H9 (cell line): Measurements from ENCODE around the gene USP34. TPM values are rescaled to one million over a fixed set of nuclear protein-coding genes. Genes with fewer than 3 reads are reported as not detected.

ENCODE experiments used
- DNase-seq: peaks from one replicate; pipeline ENCODE4 v3.0.0-alpha.2; 2017
- H2AFZ ChIP-seq: one replicate; pipeline ENCODE4 v1.6.1; 2013; ENCODE audit warnings: mild to moderate bottlenecking, low read length, control low read depth, moderate library complexity
- H2AK5ac ChIP-seq: 2 replicates; pipeline ENCODE4 v1.6.1; 2013; ENCODE audit warnings: low read length, control low read depth, mixed read lengths; ENCODE audit not compliant: insufficient read length
- H2BK120ac ChIP-seq: one replicate; pipeline ENCODE4 v1.6.1; 2013; ENCODE audit warnings: low read depth, mild to moderate bottlenecking, low read length, control low read depth, inconsistent platforms; ENCODE audit not compliant: poor library complexity, severe bottlenecking
- H2BK12ac ChIP-seq: 2 replicates; pipeline ENCODE4 v1.6.1; 2013; ENCODE audit warnings: low read length, control low read depth, mixed read lengths, low read depth; ENCODE audit not compliant: insufficient read length
- H2BK15ac ChIP-seq: 2 replicates; pipeline ENCODE4 v1.6.1; 2013; ENCODE audit warnings: low read depth, low read length, control low read depth
- H2BK20ac ChIP-seq: one replicate; pipeline ENCODE4 v1.6.1; 2013; ENCODE audit warnings: low read depth, mild to moderate bottlenecking, low read length, control low read depth, inconsistent platforms; ENCODE audit not compliant: poor library complexity, severe bottlenecking
- H2BK5ac ChIP-seq: 2 replicates; pipeline ENCODE4 v1.6.1; 2013; ENCODE audit warnings: low read length, control low read depth, mixed read lengths; ENCODE audit not compliant: insufficient read length
- H3K14ac ChIP-seq: 2 replicates; pipeline ENCODE4 v1.6.1; 2013; ENCODE audit warnings: low read length, control low read depth; ENCODE audit not compliant: insufficient read depth
- H3K18ac ChIP-seq: 2 replicates; pipeline ENCODE4 v1.6.1; 2013; ENCODE audit warnings: low read depth, mild to moderate bottlenecking, mixed read lengths, low read length, control low read depth; ENCODE audit not compliant: insufficient read length
- H3K23ac ChIP-seq: 2 replicates; pipeline ENCODE4 v1.6.1; 2013; ENCODE audit warnings: low read length, control low read depth, mixed read lengths, low read depth; ENCODE audit not compliant: insufficient read length
- H3K23me2 ChIP-seq: 2 replicates; pipeline ENCODE4 v1.6.1; 2013; ENCODE audit warnings: low read depth, mild to moderate bottlenecking, mixed read lengths, low read length, control low read depth; ENCODE audit not compliant: insufficient read length, poor library complexity, severe bottlenecking
- H3K27ac ChIP-seq: 2 replicates; pipeline ENCODE4 v1.5.1; 2013; ENCODE audit warnings: low read length, control low read depth, mixed read lengths, low read depth; ENCODE audit not compliant: insufficient read length
- H3K27me3 ChIP-seq: 2 replicates; pipeline ENCODE4 v1.6.1; 2013; ENCODE audit warnings: low read length, control low read depth, inconsistent platforms; ENCODE audit not compliant: insufficient read depth
- H3K4ac ChIP-seq: 2 replicates; pipeline ENCODE4 v1.6.1; 2013; ENCODE audit warnings: low read depth, mild to moderate bottlenecking, control low read depth, inconsistent platforms, low read length, moderate library complexity
- H3K4me1 ChIP-seq: 2 replicates; pipeline ENCODE4 v1.6.1; 2013; ENCODE audit warnings: low read length, control low read depth, inconsistent platforms; ENCODE audit not compliant: insufficient read depth
- H3K4me2 ChIP-seq: 2 replicates; pipeline ENCODE4 v1.6.1; 2013; ENCODE audit warnings: low read length, control low read depth, mixed read lengths; ENCODE audit not compliant: insufficient read length, insufficient read depth
- H3K56ac ChIP-seq: 2 replicates; pipeline ENCODE4 v1.6.1; 2013; ENCODE audit warnings: low read depth, mild to moderate bottlenecking, mixed read lengths, low read length, control low read depth; ENCODE audit not compliant: insufficient read length
- H3K79me1 ChIP-seq: 2 replicates; pipeline ENCODE4 v1.6.1; 2013; ENCODE audit warnings: low read depth, mild to moderate bottlenecking, moderate library complexity, low read length, control low read depth, inconsistent platforms; ENCODE audit not compliant: insufficient read depth, poor library complexity, severe bottlenecking
- H3K79me2 ChIP-seq: 2 replicates; pipeline ENCODE4 v1.6.1; 2013; ENCODE audit warnings: low read length, control low read depth, inconsistent platforms; ENCODE audit not compliant: insufficient read depth
- H3K9ac ChIP-seq: 2 replicates; pipeline ENCODE4 v1.6.1; 2013; ENCODE audit warnings: low read length, control low read depth, mixed read lengths; ENCODE audit not compliant: insufficient read length; ENCODE audit errors: extremely low read depth
- H3K9me3 ChIP-seq: one replicate; pipeline ENCODE4 v1.6.1; 2013; ENCODE audit warnings: low read depth, low read length, inconsistent platforms; ENCODE audit not compliant: control insufficient read depth
- H3T11ph ChIP-seq: one replicate; pipeline ENCODE4 v1.6.1; 2013; ENCODE audit warnings: mild to moderate bottlenecking, low read length, control low read depth, inconsistent platforms
- H4K20me1 ChIP-seq: one replicate; pipeline ENCODE4 v1.6.1; 2013; ENCODE audit not compliant: control insufficient read depth, insufficient read length, insufficient read depth
- H4K5ac ChIP-seq: 2 replicates; pipeline ENCODE4 v1.6.1; 2013; ENCODE audit warnings: low read depth, mild to moderate bottlenecking, mixed read lengths, low read length, control low read depth; ENCODE audit not compliant: insufficient read length
- H4K8ac ChIP-seq: replicated peaks from 2 replicates; pipeline ENCODE4 v1.6.1; 2013; ENCODE audit warnings: low read length, control low read depth, mixed read lengths, low read depth; ENCODE audit not compliant: insufficient read length
- H4K91ac ChIP-seq: 2 replicates; pipeline ENCODE4 v1.6.1; 2013; ENCODE audit warnings: low read depth, mild to moderate bottlenecking, moderate library complexity, mixed read lengths, low read length, control low read depth; ENCODE audit not compliant: insufficient read length
- H3K27ac Mint-ChIP-seq, 3 experiments: 2 replicates in 2 of 3; 3 replicates in 1 of 3; pipeline ENCODE4 v1.8.0; 2020 to 2021; ENCODE audit warnings: mixed read lengths in 3 of 3, mild to moderate bottlenecking in 1 of 3, moderate library complexity in 1 of 3
- H3K27me3 Mint-ChIP-seq: 2 replicates; pipeline ENCODE4 v1.8.0; 2021; ENCODE audit warnings: low read depth, mild to moderate bottlenecking, moderate library complexity, mixed read lengths
- H3K36me3 Mint-ChIP-seq, 3 experiments: 2 replicates in 2 of 3; 3 replicates in 1 of 3; pipeline ENCODE4 v1.8.0; 2020 to 2021; ENCODE audit warnings: low read depth in 3 of 3, mixed read lengths in 3 of 3; ENCODE audit not compliant: insufficient read depth in 1 of 3
- H3K4me1 Mint-ChIP-seq, 2 experiments: 2 replicates each; pipeline ENCODE4 v1.8.0; 2020; ENCODE audit warnings: mixed read lengths in 2 of 2
- H3K4me3 Mint-ChIP-seq, 2 experiments: 2 replicates in 1 of 2; 3 replicates in 1 of 2; pipeline ENCODE4 v1.8.0; 2020 to 2021; ENCODE audit warnings: mild to moderate bottlenecking in 2 of 2, mixed read lengths in 2 of 2, moderate library complexity in 1 of 2
- H3K9me3 Mint-ChIP-seq, 2 experiments: 2 replicates in 1 of 2; 3 replicates in 1 of 2; pipeline ENCODE4 v1.8.0; 2020; ENCODE audit warnings: mild to moderate bottlenecking in 2 of 2, mixed read lengths in 2 of 2, moderate library complexity in 1 of 2
- CTCF ChIP-seq: fragments of 200-600 bp; sonication (generic); conservative IDR thresholded peaks from 3 replicates; pipeline ENCODE4 v1.8.0; 2021; ENCODE audit warnings: antibody characterized with exemption, mild to moderate bottlenecking
- WGBS: extraction: QIAGEN DNeasy Blood & Tissue Kit; methylation state at CpG from one replicate; pipeline ENCODE4 v1.1.7; 2013; ENCODE audit warnings: missing lambda C conversion rate, low lambda C conversion rate, mixed read lengths; ENCODE audit not compliant: insufficient read length; ENCODE audit errors: extremely low coverage; 5-methylcytosine and 5-hydroxymethylcytosine counted together
- total RNA-seq: library from RNA; stranded (reverse); gene quantifications from 2 replicates; pipeline ENCODE4 v1.2.1, GENCODE V29; 2021

The USP34 gene
- total RNA-seq, 1 experiment from 2014 or later: 93.9 TPM

GRCh38 chr2:61493523-61493942 lies 22.6 kb upstream of the USP34 start:
- Histone ChIP-seq H4K8ac (no peak overlapping the region), H3K18ac (no peak overlapping the region), H2BK120ac (no peak overlapping the region), H3K23me2 (no peaks in the 10 kb centered on the region), H2AFZ (no peak overlapping the region), H3K9me3 (no peaks in the 10 kb centered on the region), H3K4me2 (no peak overlapping the region), H3T11ph (no peak overlapping the region), H2BK12ac (no peak overlapping the region), H4K91ac (no peak overlapping the region), H2BK5ac (no peak overlapping the region), H3K4me1 (no peaks in the 10 kb centered on the region), H2AK5ac (no peak overlapping the region), H3K14ac (no peak overlapping the region), H4K20me1 (no peaks in the 10 kb centered on the region), H3K23ac (no peak overlapping the region), H3K9ac (no peak overlapping the region), H3K79me2 (peaks cover 2% of the 10 kb centered on the region; the same call in 1 of the 2 replicates), H3K79me1 (no peaks in the 10 kb centered on the region), H3K56ac (no peak overlapping the region), H3K27ac (no peak overlapping the region), H2BK20ac (no peak overlapping the region), H3K4ac (no peak overlapping the region), H4K5ac (no peak overlapping the region), H2BK15ac (no peak overlapping the region), H3K27me3 (no peaks in the 10 kb centered on the region)
- Mint-ChIP-seq H3K9me3 (no peaks in the 10 kb centered on the region), H3K4me1 (no peaks in the 10 kb centered on the region), H3K4me3 (no peak overlapping the region), H3K36me3 (peaks cover 58 to 97% (median 93%) of the 10 kb centered on the region in 3 experiments; a peak in 6 of 7 replicates), H3K27me3 (no peaks in the 10 kb centered on the region), H3K27ac (no peak overlapping the region)
- DNase-seq: no peak
- no peak for TF ChIP-seq CTCF
- no CpG with 5 or more reads among the region's 2 CpGs for WGBS
